ENCODE results near the gene RPL34. TPM values are rescaled to one million over a fixed set of nuclear protein-coding genes. Genes with fewer than 3 reads are reported as not detected.

RPL34 gene
- total and polyA plus RNA-seq, 8 donors: 706 to 3,620 (median 1,043) TPM

DNA sequence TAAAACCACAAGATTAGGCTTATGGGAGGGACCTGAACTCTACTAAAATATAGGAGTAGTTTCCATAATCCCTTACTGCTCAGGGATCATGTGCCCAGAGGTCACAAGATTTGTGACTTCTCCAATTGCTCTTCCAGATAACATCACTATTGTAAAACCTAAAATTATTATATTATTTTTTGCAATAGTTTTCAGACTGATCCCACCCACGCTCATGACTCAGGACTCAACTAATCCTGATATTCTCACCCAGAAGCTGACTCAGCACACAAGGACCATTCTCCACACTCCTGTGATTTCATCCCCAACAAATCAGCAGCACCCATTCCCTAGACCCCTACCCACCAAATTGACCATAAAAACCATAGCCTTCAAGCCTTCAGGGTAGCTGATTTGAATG lies 24.0 kb upstream of the RPL34 start:
- DNase-seq (no peak), ATAC-seq (no peak), FAIRE-seq (no peak)
- Histone ChIP-seq H3K27me3 (no peaks in the 10 kb centered on the region), H3K36me3 (no peaks in the 10 kb centered on the region), H3K4me3 (no peak overlapping the region), H3K4me1 (no peaks in the 10 kb centered on the region), H3K27ac (no peak overlapping the region), H3K9me3 (no peaks in the 10 kb centered on the region)
- TF ChIP-seq, protein P1, sequence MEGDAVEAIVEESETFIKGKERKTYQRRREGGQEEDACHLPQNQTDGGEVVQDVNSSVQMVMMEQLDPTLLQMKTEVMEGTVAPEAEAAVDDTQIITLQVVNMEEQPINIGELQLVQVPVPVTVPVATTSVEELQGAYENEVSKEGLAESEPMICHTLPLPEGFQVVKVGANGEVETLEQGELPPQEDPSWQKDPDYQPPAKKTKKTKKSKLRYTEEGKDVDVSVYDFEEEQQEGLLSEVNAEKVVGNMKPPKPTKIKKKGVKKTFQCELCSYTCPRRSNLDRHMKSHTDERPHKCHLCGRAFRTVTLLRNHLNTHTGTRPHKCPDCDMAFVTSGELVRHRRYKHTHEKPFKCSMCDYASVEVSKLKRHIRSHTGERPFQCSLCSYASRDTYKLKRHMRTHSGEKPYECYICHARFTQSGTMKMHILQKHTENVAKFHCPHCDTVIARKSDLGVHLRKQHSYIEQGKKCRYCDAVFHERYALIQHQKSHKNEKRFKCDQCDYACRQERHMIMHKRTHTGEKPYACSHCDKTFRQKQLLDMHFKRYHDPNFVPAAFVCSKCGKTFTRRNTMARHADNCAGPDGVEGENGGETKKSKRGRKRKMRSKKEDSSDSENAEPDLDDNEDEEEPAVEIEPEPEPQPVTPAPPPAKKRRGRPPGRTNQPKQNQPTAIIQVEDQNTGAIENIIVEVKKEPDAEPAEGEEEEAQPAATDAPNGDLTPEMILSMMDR (IDR thresholded peaks at IDR 0.05): no peak
- WGBS, 2 donors: 91% methylated on average over 1 of the region's 1 CpG
- intact Hi-C loops (cut with DNase I): no loop called here

GRCh38 chr4:108601106-108601505 lies 19.3 kb upstream of the RPL34 start:
- 77 to 79% methylated on average over 3 of the region's 3 CpGs for WGBS, 2 donors
- no peak for FAIRE-seq
- no peaks in the 10 kb centered on the region for H3K27me3 ChIP-seq

DNA sequence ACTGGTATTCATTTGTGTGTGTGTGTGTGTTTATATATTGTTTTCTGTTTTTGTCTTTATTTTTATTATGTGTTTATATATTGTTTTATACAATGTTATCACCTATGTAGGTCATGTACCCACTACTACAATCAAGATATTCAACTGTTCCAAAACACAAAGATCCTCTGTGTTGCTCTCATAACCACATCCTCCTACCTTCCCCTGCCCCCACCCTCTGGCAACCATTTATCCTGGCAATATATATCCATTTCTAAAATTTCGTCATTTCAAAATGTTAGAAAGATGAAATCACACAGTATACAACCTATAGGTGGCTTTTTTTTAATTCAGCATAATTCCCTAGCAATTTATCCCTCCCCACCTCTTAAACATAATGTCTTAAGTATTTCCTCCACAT lies 18.8 kb upstream of the RPL34 start:
- H3K36me3 ChIP-seq: no peaks in the 10 kb centered on the region
- no peak overlapping the region for H3K4me3 ChIP-seq
- FAIRE-seq (no peak), ATAC-seq (no peak), DNase-seq (no peak)
- no peaks in the 10 kb centered on the region for H3K4me1 ChIP-seq
- no peaks in the 10 kb centered on the region for H3K9me3 ChIP-seq
- intact Hi-C loops (cut with DNase I): no loop called here
- H3K27me3 ChIP-seq: no peaks in the 10 kb centered on the region
- no peak overlapping the region for H3K27ac ChIP-seq
- WGBS, 2 donors: 79 to 85% methylated on average over 1 of the region's 1 CpG
- TF ChIP-seq, protein P1 (IDR thresholded peaks at IDR 0.05): no peak

More at GRCh38 chr4:108601106-108601505, 19.3 kb upstream of the RPL34 start:
- no peaks in the 10 kb centered on the region for H3K9me3 ChIP-seq
- no peaks in the 10 kb centered on the region for H3K4me1 ChIP-seq
- intact Hi-C loops (cut with DNase I): no loop called here
- ATAC-seq (no peak), DNase-seq (no peak)
- no peak overlapping the region for H3K27ac ChIP-seq
- H3K4me3 ChIP-seq: no peak overlapping the region
- no peaks in the 10 kb centered on the region for H3K36me3 ChIP-seq
- TF ChIP-seq, protein P1 (IDR thresholded peaks at IDR 0.05): no peak

DNA sequence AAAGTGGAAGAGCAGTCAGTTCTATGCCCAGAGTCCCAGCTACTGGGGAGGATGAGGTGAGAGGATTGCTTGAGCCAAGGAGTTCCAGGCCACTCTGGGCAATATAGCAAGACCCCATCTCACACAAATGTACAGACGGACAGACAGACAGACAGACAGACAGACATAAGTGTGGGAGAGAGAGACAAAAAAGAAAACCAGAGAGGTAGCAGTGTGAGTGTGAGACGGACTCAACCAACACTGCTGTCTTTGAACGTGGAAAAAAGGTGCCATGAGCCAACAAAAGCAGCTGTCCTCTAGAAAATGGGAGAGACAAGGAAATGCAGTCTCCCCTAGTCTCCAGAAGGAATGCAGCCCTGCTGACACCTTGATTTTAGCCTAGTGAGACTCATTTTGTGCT lies 18.2 kb upstream of the RPL34 start:
- DNase-seq (no peak), FAIRE-seq (no peak), ATAC-seq (no peak)
- H3K4me3 ChIP-seq: no peak overlapping the region
- no peaks in the 10 kb centered on the region for H3K27me3 ChIP-seq
- no peaks in the 10 kb centered on the region for H3K36me3 ChIP-seq
- H3K4me1 ChIP-seq: no peaks in the 10 kb centered on the region
- H3K27ac ChIP-seq: no peak overlapping the region
- no peaks in the 10 kb centered on the region for H3K9me3 ChIP-seq
- 75 to 86% methylated on average over 3 of the region's 3 CpGs for WGBS, 2 donors
- intact Hi-C loops (cut with DNase I): no loop called here
- TF ChIP-seq, protein P1 (IDR thresholded peaks at IDR 0.05): no peak

DNA sequence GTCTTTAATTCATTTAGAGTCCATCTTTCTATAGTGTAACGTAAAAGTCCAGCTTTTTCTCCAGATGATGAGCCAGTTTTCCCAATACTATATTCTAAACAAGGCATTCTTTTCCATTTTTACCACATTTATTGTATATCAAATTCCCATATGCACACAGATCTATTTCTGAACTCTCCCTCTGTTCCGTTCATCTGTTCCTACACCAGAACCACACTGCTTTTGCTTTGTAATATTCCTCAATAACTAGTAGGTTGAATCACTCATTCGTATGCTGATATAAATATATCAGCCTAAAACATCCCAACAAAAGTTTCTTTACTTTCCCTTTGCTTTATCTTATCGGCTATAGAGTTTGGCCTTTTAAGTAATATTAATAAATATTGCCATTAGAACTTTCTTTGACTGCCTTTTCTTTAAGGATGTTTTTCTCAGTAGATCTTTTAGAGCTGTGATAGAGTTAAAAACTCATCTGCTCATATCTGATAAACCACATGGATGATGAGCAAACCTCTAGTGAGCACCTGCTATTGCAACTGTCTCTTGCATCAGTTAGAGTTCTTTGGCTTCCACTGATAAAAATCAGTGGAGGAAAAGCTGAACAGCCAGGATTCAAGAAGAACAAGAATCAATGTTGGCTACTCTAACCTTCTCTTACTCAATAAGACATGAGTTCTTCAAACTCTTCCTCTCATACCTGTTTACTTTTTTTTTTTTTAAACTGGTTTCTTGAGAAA lies 13.1 kb upstream of the RPL34 start:
- Histone ChIP-seq H3K27me3 (no peaks in the 10 kb centered on the region), H3K4me3 (no peak overlapping the region), H3K4me1 (no peaks in the 10 kb centered on the region), H3K9me3 (no peaks in the 10 kb centered on the region), H3K27ac (no peak overlapping the region), H3K36me3 (no peaks in the 10 kb centered on the region)
- 95 to 96% methylated on average over 4 of the region's 4 CpGs for WGBS, 2 donors
- DNase-seq: no peak
- no peak for ATAC-seq
- TF ChIP-seq, protein P1 (IDR thresholded peaks at IDR 0.05): no peak
- no peak for FAIRE-seq
- intact Hi-C loops (cut with DNase I): no loop called here

All from pancreas (tissue), 10 donors.